Uterus (tissue), 2 donors: Measurements from ENCODE around the gene USF2.
A peak's percentile ranks its signal among the peaks of the same experiment; 100 is the strongest.

Source experiments
- POLR2A ChIP-seq, 2 donors: fragments of 450-650 bp; IDR thresholded peaks; one replicate each; pipeline ENCODE4 v1.6.1; 2016; ENCODE audit warnings: antibody characterized with exemption in 2 of 2, mild to moderate bottlenecking in 1 of 2, moderate library complexity in 1 of 2
- TF ChIP-seq, protein P1 (sequence below), 4 experiments: fragments of 200-600 bp in 2 of 4; fragments of 450-650 bp in 2 of 4; sonication (generic) in 2 of 4; IDR thresholded peaks; one replicate each; pipeline ENCODE4 v1.5.1; 2016 to 2019; ENCODE audit warnings: antibody characterized with exemption in 4 of 4, mild to moderate bottlenecking in 2 of 4, moderate library complexity in 1 of 4

- TF ChIP-seq POLR2A (IDR thresholded peaks at IDR 0.05), result no peak
- TF ChIP-seq, protein P1, sequence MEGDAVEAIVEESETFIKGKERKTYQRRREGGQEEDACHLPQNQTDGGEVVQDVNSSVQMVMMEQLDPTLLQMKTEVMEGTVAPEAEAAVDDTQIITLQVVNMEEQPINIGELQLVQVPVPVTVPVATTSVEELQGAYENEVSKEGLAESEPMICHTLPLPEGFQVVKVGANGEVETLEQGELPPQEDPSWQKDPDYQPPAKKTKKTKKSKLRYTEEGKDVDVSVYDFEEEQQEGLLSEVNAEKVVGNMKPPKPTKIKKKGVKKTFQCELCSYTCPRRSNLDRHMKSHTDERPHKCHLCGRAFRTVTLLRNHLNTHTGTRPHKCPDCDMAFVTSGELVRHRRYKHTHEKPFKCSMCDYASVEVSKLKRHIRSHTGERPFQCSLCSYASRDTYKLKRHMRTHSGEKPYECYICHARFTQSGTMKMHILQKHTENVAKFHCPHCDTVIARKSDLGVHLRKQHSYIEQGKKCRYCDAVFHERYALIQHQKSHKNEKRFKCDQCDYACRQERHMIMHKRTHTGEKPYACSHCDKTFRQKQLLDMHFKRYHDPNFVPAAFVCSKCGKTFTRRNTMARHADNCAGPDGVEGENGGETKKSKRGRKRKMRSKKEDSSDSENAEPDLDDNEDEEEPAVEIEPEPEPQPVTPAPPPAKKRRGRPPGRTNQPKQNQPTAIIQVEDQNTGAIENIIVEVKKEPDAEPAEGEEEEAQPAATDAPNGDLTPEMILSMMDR (IDR thresholded peaks at IDR 0.05), result peak; percentile 51 to 78 (median 56)
Measured at GRCh38 chr19:35269438-35270117, 816 bp downstream of the USF2 start.
